Islet of Langerhans (tissue), 1 donor: ENCODE measurements around the gene MMP13.
"Not testable (repeated sequence)": the region's sequence is repeated elsewhere in the genome, so short reads cannot be mapped to it uniquely, and the experiment has no call there.

ENCODE experiments used
- FAIRE-seq: peaks from one replicate; lab custom pipeline; 2011; peaks lifted over from hg19 to GRCh38; lab: Jason Lieb, UNC

Gene MMP13

GRCh38 chr11:102935514-102935913 is 20.0 kb downstream of the MMP13 start:
- FAIRE-seq, result no peak

GRCh38 chr11:102934735-102935134 is 20.8 kb downstream of the MMP13 start:
- FAIRE-seq, result no peak

GRCh38 chr11:102933627-102934026 is 21.9 kb downstream of the MMP13 start:
- FAIRE-seq, result no peak

- FAIRE-seq, result no peak
Measured at GRCh38 chr11:102932678-102933077, 22.9 kb downstream of the MMP13 start.

- no peak for FAIRE-seq
Measured at GRCh38 chr11:102930451-102930850, 25.1 kb downstream of the MMP13 start.

- FAIRE-seq, result no peak
Measured at GRCh38 chr11:102929972-102930371, 25.6 kb downstream of the MMP13 start.

- FAIRE-seq, result no peak
Measured at GRCh38 chr11:102929166-102929565, 26.4 kb downstream of the MMP13 start.

- no peak for FAIRE-seq
Measured at GRCh38 chr11:102928247-102928646, 27.3 kb downstream of the MMP13 start.

GRCh38 chr11:102927624-102927990 is 27.9 kb downstream of the MMP13 start:
- FAIRE-seq, result no peak

GRCh38 chr11:102926961-102927623 is 28.4 kb downstream of the MMP13 start:
- no peak for FAIRE-seq

- FAIRE-seq, result no peak
Measured at GRCh38 chr11:102926517-102926916, 29.0 kb downstream of the MMP13 start.

- no peak for FAIRE-seq
Measured at GRCh38 chr11:102925988-102926387, 29.5 kb downstream of the MMP13 start.

GRCh38 chr11:102924851-102925380 is 30.6 kb downstream of the MMP13 start:
- no peak for FAIRE-seq

GRCh38 chr11:102921587-102922220 is 33.8 kb downstream of the MMP13 start:
- FAIRE-seq, result no peak

GRCh38 chr11:102920118-102920684 is 35.3 kb downstream of the MMP13 start:
- FAIRE-seq, result no peak

GRCh38 chr11:102915044-102915375 is 40.5 kb downstream of the MMP13 start:
- no peak for FAIRE-seq

- no peak for FAIRE-seq
Measured at GRCh38 chr11:102914238-102915043, 41.1 kb downstream of the MMP13 start.

GRCh38 chr11:102912482-102912830 is 43.1 kb downstream of the MMP13 start:
- FAIRE-seq, result no peak

- FAIRE-seq, result no peak
Measured at GRCh38 chr11:102911758-102912481, 43.6 kb downstream of the MMP13 start.

- FAIRE-seq, result not testable (repeated sequence)
Measured at GRCh38 chr11:102905848-102906247, 49.7 kb downstream of the MMP13 start.

GRCh38 chr11:102903895-102904294 is 51.6 kb downstream of the MMP13 start:
- not testable (repeated sequence) for FAIRE-seq

- FAIRE-seq, result no peak
Measured at GRCh38 chr11:102900346-102900745, 55.2 kb downstream of the MMP13 start.
